Measurements from ENCODE around the gene ATE1. TPM values are rescaled to one million over a fixed set of nuclear protein-coding genes. Genes with fewer than 3 reads are reported as not detected.

The ATE1 gene
- total RNA-seq, 1 donor from 2014 or later, result 24.2 TPM

DNA sequence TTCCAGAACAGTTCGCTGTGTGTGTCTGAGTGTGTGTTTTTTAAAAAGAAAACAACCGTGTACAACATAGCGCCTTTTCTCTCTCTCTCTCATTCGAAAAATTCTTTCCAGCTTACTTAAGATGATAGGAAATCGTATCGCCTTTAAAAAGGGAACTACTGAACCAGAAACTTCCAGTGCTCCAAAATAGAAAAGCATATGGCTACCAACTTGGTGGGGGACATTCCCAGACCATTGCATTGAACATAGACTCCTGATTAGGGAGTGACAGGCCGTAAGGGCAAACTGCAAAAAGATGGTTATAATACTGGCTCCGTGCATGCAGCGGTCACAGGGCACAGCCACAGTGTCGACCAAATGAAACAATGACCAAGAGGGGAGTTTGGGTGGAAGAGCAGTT is 235.2 kb downstream of the ATE1 start:
- H3K9me3 Mint-ChIP-seq (ENCODE audit: low read depth), result no peaks in the 10 kb centered on the region
- H3K4me1 Mint-ChIP-seq (ENCODE audit: low read depth), result no peaks in the 10 kb centered on the region
- DNase-seq (ENCODE audit: low spot score), result no peak
- H3K27ac Mint-ChIP-seq (ENCODE audit: unreplicated experiment), result no peak overlapping the region
- H3K4me3 Mint-ChIP-seq (ENCODE audit: unreplicated experiment), result no peak overlapping the region
- TF ChIP-seq, protein P1, sequence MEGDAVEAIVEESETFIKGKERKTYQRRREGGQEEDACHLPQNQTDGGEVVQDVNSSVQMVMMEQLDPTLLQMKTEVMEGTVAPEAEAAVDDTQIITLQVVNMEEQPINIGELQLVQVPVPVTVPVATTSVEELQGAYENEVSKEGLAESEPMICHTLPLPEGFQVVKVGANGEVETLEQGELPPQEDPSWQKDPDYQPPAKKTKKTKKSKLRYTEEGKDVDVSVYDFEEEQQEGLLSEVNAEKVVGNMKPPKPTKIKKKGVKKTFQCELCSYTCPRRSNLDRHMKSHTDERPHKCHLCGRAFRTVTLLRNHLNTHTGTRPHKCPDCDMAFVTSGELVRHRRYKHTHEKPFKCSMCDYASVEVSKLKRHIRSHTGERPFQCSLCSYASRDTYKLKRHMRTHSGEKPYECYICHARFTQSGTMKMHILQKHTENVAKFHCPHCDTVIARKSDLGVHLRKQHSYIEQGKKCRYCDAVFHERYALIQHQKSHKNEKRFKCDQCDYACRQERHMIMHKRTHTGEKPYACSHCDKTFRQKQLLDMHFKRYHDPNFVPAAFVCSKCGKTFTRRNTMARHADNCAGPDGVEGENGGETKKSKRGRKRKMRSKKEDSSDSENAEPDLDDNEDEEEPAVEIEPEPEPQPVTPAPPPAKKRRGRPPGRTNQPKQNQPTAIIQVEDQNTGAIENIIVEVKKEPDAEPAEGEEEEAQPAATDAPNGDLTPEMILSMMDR (IDR thresholded peaks at IDR 0.05), result no peak
- peaks cover 16% of the 10 kb centered on the region for H3K27me3 Mint-ChIP-seq (ENCODE audit: low read depth)
- no peaks in the 10 kb centered on the region for H3K36me3 Mint-ChIP-seq (ENCODE audit: low read depth)

- H3K36me3 Mint-ChIP-seq (ENCODE audit: low read depth), result no peaks in the 10 kb centered on the region
- TF ChIP-seq, protein P1 (IDR thresholded peaks at IDR 0.05), result no peak
- no peak overlapping the region for H3K27ac Mint-ChIP-seq (ENCODE audit: unreplicated experiment)
- H3K4me1 Mint-ChIP-seq (ENCODE audit: low read depth), result no peaks in the 10 kb centered on the region
- H3K27me3 Mint-ChIP-seq (ENCODE audit: low read depth), result peaks cover 24% of the 10 kb centered on the region
- H3K4me3 Mint-ChIP-seq (ENCODE audit: unreplicated experiment), result no peak overlapping the region
- H3K9me3 Mint-ChIP-seq (ENCODE audit: low read depth), result no peaks in the 10 kb centered on the region
- no peak for DNase-seq (ENCODE audit: low spot score)
Observed at GRCh38 chr10:121690970-121691369, 236.9 kb downstream of the ATE1 start.

Other genes starting within 250 kb of the ATE1 start
- gene NSMCE4A, start 47.2 kb upstream of the ATE1 start, total RNA-seq, result 19.5 to 25.1 TPM (median 24.8 TPM) in 3 replicates
- 36.2 to 60.7 TPM (median 56.6 TPM) in 3 replicates for gene TACC2, start 61.1 kb upstream of the ATE1 start, total RNA-seq

All from chondrocyte (in vitro differentiated cells).